ENCODE data around the gene QSOX1.
"Not testable (repeated sequence)": the region's sequence is repeated elsewhere in the genome, so short reads cannot be mapped to it uniquely, and the experiment has no call there.

QSOX1 gene, protein sequence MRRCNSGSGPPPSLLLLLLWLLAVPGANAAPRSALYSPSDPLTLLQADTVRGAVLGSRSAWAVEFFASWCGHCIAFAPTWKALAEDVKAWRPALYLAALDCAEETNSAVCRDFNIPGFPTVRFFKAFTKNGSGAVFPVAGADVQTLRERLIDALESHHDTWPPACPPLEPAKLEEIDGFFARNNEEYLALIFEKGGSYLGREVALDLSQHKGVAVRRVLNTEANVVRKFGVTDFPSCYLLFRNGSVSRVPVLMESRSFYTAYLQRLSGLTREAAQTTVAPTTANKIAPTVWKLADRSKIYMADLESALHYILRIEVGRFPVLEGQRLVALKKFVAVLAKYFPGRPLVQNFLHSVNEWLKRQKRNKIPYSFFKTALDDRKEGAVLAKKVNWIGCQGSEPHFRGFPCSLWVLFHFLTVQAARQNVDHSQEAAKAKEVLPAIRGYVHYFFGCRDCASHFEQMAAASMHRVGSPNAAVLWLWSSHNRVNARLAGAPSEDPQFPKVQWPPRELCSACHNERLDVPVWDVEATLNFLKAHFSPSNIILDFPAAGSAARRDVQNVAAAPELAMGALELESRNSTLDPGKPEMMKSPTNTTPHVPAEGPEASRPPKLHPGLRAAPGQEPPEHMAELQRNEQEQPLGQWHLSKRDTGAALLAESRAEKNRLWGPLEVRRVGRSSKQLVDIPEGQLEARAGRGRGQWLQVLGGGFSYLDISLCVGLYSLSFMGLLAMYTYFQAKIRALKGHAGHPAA

DNA sequence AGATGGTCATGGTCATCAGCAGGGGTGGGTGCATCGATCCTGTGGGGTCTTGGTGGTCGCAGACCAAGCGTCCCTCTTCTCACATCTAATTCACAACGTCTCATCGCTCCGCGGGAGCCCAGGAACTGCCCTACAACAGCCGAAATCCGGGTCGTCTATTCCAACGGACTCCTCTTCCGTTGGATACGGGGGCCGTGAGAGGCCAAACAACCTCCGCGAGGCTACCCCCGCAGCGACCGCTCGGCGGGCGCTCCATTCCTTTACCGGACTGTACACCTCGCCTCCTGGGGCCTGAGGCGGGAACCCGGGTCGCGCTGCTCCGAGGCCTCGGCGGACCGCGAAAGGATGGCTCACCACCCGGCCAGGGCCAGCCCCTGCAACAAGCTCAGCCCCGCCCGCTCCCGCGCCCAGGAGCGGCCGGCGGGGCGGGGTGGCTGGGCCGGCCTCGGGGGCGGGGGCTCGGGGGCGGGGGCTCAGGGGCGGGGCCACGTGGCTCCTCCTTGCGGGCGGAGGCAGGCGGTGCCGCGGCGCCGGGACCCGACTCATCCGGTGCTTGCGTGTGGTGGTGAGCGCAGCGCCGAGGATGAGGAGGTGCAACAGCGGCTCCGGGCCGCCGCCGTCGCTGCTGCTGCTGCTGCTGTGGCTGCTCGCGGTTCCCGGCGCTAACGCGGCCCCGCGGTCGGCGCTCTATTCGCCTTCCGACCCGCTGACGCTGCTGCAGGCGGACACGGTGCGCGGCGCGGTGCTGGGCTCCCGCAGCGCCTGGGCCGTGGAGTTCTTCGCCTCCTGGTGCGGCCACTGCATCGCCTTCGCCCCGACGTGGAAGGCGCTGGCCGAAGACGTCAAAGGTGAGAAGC lies at the start of gene QSOX1:
QSOX1 (plus strand) TSS at position 545 of the 857 bp plus-strand sequence; CDS start at position 584, 39 bp downstream.
- peak; percentile 48 for DNase-seq

DNA sequence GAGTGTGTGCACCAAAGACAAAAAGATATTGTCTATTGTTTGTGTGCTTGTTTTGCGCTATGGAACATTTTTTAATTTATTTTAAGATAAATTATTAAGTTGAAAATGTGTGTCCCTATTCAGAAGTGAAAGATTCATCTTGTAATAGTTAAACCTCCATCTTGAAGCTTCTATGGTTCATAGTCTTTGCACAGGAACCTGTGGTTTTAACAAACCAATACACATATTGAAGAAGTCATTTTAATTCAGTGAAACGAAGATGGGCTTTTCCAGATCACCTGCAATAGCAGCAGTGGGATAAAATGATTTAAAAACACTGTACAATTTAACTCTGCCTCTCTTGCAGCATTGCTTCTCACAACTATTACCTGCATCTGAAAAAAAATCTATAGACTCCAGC lies 42.6 kb upstream of the QSOX1 start:
- DNase-seq = no peak

DNA sequence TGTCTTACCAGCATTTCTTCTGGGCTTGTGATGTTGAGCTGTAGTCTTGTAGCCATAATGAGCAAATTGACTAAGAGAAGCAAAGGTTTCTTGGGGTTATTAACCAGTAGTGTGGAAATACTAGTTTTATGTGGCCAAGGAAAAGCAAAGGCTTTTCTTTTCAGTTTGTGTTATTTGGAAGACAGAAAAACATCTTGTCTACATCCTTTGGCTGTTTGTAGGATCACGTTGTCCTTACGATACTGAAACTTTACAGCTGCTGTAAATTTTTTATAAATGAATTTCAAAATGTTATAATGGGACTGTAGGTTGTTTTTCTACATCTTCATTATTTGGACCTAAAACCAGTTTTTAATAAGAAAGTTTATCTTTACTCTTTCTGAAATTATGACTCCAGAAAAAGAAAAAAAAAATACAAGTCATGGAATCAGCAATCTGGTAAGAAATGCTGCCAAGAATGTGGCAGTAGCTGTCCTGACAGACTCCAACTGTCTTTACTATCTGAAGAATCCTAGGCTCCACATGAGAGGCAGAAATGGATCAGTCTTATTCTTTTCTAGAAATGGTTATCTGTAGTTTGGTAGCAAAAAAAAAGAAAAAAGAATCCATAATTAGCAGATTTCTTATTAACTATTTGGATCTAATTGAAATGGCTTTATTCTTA lies 41.6 kb upstream of the QSOX1 start:
- DNase-seq = no peak

GRCh38 chr1:180114396-180114945 lies 40.2 kb upstream of the QSOX1 start:
- no peak for DNase-seq

DNA sequence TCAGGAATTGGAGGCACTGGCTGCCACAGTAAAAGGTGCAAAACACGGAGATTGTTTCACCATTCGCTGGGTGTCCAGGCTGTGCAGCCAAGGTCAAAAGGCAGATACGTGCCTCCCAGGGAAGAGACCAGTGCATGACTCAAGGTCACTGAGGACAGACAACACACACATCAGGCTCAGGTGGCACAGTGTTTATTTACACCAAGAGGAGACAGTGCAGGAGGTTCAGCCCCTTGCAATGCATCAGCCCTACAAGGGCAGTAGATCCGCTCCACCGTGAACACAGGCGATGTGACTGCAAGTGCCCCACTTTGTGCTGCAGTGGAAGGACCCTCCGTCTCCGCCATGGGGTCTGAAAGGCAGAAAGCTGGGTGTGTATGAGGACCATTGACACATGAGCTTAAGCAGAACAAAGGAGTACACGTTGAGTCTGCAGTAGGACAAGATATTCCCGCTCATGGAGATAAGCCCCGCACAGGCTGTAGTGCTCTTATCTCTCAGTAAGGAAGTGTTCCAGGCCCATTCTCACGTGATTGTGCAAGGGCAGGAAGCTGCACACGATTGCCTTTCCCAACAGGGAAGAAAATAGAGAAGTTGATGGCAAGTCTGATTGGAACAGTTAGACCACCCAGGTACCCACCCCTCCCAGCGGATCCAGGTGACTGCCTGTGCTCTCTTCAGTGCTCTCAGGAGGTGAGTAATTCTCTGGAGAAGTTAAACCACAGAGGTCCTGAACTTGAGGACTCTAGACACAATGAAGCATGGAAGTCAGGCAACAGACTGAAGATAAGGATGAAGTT lies 37.5 kb upstream of the QSOX1 start:
- no peak for DNase-seq

DNA sequence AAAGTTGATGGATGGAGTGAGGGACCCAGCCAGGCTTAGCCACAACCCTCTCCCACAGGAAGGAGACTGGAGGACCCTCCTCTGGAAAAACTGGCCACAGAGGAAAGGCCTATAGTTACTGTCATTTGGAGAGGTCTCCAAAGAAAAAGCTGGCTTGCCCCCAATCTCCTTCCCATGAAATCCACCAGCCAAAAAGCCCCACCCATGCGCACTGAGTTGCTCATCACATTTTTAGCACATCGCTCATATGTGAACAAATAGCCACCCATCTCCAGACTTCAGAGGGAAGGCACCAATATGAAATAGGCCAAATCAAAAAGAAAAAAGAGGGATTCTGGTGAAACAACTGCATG lies 36.9 kb upstream of the QSOX1 start:
- no peak for DNase-seq

DNA sequence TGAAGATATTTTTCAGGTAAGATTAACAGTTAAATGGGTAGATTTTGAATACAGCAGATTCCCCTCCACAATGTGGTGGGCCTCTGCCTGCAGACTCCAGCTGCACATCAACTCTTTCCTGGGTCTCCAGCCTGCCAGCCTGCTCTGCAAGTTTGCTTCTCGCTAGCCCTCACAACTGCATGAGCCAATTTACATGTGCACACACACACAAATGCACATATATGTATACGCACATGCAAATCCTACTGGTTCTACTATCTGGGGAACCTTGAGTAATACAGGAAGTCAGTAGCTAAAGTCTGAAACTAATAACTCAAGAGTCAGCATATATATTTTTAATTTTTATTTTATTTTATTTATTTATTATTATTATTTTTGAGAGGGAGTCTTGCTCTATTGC lies 34.8 kb upstream of the QSOX1 start:
- no peak for DNase-seq

DNA sequence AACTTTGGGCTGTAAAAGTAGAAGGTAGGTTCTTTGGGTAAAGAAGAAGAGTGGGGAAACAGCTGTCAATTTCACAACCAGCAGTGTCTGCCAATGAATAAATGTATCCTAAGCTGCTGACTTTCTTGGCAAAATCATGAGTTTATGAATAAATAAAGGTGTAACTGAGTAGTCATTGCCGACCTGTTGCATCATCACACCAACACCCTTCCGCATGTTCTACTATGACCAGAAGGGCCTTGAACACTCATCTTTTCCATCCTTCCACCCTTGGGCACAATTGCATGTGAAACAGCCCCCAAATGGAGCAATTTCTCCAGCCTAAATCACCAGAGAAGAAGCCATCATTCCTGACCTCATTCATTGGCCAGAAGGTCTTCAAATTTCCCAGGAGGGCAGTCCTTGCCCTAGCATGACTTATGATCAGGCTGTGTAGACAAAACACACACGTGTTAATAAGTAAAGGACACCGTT lies 31.2 kb upstream of the QSOX1 start:
- no peak for DNase-seq

GRCh38 chr1:180130651-180131050 lies 24.0 kb upstream of the QSOX1 start:
- DNase-seq = no peak

- DNase-seq = no peak
Observed at GRCh38 chr1:180131510-180131909, 23.2 kb upstream of the QSOX1 start.

- DNase-seq = no peak
Observed at GRCh38 chr1:180133193-180133592, 21.5 kb upstream of the QSOX1 start.

DNA sequence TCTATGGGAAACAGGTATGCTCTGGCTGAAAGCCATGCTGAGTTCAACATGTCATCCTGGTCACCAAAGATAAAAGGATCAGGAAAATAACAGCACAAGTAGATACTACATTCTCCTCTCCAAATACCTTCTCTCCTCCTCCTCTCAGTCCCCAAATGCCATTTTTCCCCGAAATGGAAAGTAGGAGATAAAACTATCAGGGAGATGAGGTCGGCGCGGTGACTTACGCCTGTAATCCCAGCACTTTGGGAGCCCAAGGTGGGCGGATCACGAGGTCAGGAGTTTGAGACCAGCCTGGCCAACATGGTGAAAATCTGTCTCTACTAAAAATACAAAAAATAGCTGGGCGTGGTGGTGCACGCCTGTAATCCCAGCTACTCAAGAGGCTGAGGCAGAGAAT lies 21.0 kb upstream of the QSOX1 start:
- not testable (repeated sequence) for DNase-seq

- DNase-seq = no peak
Observed at GRCh38 chr1:180135535-180135934, 19.1 kb upstream of the QSOX1 start.

DNA sequence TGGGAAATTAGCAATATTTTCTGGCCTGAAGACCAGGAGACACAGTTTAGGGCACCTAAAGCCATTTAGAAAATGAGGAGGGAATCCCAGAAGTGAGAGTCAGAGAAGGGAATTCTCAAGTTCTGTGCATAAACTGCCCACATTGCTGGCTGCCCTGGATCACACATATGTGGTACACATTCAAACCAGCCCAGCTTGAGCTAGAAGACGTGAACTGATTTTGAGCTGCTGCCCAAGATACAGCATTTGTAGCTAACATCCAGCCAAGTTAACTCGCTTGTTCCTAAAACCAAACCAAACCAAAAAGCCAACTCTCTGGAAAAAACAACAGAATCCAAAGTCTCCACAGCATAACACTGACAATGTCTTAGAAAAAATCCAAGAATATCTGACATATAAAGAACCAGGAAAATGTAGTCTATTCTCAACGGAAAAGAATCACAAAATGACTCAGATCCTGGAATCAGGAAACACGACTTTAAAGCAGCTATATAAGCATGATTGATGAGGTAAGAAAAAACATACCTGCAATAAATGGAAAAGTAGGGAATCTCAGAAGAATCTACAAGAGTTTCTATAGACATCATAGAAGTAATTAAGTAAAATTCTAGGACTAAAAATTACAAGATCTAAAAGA lies 18.2 kb upstream of the QSOX1 start:
- DNase-seq = no peak

DNA sequence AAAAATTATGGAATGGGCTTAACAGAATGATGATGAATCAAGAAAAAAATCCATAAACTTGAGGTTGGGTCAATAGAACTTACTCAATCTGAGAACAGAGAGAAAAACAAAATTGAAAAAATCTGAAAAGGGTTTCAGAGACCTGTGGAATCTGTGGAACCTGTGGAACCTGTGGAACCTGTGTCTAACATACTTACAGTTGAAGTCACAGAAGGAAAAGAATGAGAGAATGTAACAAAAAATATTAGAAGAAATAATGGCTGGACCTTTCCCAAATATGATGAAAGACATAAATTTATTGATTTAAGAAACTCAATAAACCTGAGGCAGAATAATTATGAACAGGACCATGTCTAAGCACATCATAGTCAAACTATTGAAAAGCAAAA lies 17.7 kb upstream of the QSOX1 start:
- no peak for DNase-seq

GRCh38 chr1:180137776-180138175 lies 16.9 kb upstream of the QSOX1 start:
- DNase-seq = no peak

GRCh38 chr1:180141381-180141934 lies 13.2 kb upstream of the QSOX1 start:
- no peak for DNase-seq

GRCh38 chr1:180143359-180143758 lies 11.3 kb upstream of the QSOX1 start:
- DNase-seq = no peak

DNA sequence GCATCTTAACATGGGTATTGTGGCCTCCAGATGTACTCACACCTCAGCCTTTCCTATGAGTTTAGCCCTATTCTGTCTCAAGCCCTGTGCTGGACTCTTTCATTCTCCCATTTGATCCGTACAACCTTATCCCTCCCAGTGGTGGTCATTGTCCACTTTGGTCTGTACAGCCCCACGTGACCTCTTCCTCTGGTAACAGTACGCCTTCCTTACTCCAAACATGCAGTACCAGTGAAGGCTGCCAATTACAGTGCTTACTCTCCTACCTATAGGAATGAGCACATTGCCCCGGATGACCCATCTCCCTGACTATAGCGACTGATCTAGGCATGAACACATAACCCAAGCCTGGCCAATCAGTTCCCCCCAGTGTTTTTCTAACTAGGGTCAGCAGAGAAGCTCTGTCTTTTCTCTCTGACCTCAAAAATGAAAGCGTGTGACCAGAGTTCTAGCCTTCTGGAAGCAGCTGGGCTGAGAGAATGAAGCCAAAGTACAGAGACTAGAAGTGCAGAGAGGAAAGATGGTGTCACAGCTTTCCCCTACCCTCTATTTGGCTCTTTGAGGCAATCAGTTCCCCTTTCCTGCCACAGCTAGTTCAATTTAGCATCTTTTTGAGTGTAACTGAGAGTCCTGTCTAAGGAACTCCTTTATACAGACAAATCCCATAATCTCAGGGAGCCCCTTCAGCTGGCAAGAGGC lies 9.9 kb upstream of the QSOX1 start:
- no peak for DNase-seq

- no peak for DNase-seq
Observed at GRCh38 chr1:180145446-180145845, 9.2 kb upstream of the QSOX1 start.

Measured in NCI-H1417 treated with DMSO at 0.1 percent for 48 hours (cell line).